ENCODE results near the gene HCFC1. TPM values are rescaled to one million over a fixed set of nuclear protein-coding genes. Genes with fewer than 3 reads are reported as not detected.

Gene HCFC1
- total and polyA plus RNA-seq, 7 experiments from 2014 or later = 6.6 to 106 (median 52.9) TPM

DNA sequence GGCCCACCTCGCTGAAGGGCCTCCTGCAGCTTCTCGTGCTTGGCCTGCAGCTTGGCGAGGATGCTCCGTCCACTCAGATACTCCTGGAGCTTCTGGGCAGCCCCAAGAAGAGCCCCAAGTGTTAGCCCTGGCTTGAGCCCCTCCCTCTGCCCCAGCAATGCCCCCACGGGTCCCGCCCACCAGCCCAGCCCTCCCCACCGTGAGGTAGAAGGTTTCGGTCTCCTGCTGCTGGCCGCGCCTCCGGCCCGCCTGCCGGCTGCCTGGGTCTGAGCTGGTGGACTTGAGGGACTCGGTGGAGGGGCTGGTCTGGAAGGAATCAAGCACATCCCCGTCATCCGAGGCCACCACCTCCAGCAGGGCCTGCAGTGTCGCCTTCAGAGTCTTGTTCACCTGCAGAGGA, 58.4 kb downstream of the HCFC1 start:
- Mint-ChIP-seq H3K27ac (no peak overlapping the region), H3K4me3 (no peak overlapping the region), H3K4me1 (peaks cover 0 to 31% (median 12%) of the 10 kb centered on the region in 7 donors), H3K9me3 (no peaks in the 10 kb centered on the region), H3K36me3 (peaks cover 0 to 20% (median 5%) of the 10 kb centered on the region in 5 donors), H3K27me3 (no peaks in the 10 kb centered on the region)
- H3K9me3 ChIP-seq (ENCODE audit: control insufficient read depth in 2 of 3, low read length in 3 of 3) = no peaks in the 10 kb centered on the region
- intact Hi-C loops (cut with micrococcal nuclease) = no loop called here
- DNase-seq (no peak), ATAC-seq (no peak)
- CTCF ChIA-PET = interaction anchor here (1.1 kb wide), 1 partner anchor 12 kb away, joined by 3 read pairs; no protein-coding TSS in a partner anchor
- H3K27ac ChIP-seq (ENCODE audit: low read depth, low read length) = no peak overlapping the region
- no peaks in the 10 kb centered on the region for H3K27me3 ChIP-seq (ENCODE audit: control insufficient read depth in 2 of 2, insufficient read depth in 2 of 2, low read length in 2 of 2)
- POLR2A ChIA-PET = interaction anchor here (10.4 kb wide), 1 partner anchor 11 kb away, joined by 111 read pairs; the partner anchor contains the start of gene ARHGAP4
- no peak overlapping the region for H3K4me3 ChIP-seq (ENCODE audit: low read length)
- H3K36me3 ChIP-seq (ENCODE audit: control insufficient read depth in 2 of 3, insufficient read depth in 3 of 3, low read length in 3 of 3) = peaks cover 0 to 68% (median 0%) of the 10 kb centered on the region in 3 experiments
- H3K4me1 ChIP-seq (ENCODE audit: control insufficient read depth in 2 of 2, insufficient read depth in 2 of 2, low read length in 2 of 2) = peaks cover 0 to 8% of the 10 kb centered on the region in 2 donors

DNA sequence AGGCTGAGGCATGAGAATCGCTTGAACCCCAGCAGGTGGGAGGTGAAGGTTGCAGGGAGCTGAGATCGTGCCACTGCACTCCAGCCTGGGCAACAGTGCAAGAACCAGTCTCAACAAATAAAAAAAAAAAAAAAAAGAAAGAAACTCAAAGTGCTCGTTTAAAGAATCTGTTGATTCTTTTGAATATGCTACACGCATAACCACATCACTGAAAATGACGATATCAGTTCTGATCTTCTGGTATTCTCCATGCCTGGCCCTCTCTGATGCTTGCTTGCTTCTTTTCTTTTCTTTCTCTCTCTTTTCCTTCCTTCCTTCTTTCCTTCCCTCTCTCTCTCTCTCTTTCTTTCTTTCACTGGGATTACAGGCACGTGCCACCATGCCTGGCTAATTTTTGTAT, 59.8 kb downstream of the HCFC1 start:
- Mint-ChIP-seq H3K36me3 (peaks cover 0 to 19% (median 5%) of the 10 kb centered on the region in 5 donors), H3K9me3 (no peaks in the 10 kb centered on the region), H3K4me1 (peaks cover 0 to 26% (median 12%) of the 10 kb centered on the region in 7 donors), H3K27ac (peak overlapping the region; percentile 18 to 90 (median 81)), H3K27me3 (no peaks in the 10 kb centered on the region), H3K4me3 (peak overlapping the region in 5 of 10 donors; percentile 42 to 64 (median 56))
- peak; percentile 63 for ATAC-seq
- no peak overlapping the region for H3K4me3 ChIP-seq (ENCODE audit: low read length)
- intact Hi-C loops (cut with micrococcal nuclease) = no loop called here
- peak in 4 of 9 donors; percentile 32 to 59 (median 44) for DNase-seq
- ChIA-PET CTCF (interaction anchor here (1.4 kb wide), 1 partner anchor 13 kb away, joined by 4 read pairs; the partner anchor contains the start of gene ARHGAP4), POLR2A (interaction anchor here (1.0 to 10.4 kb wide), 2 partner anchors 13 to 33 kb away, joined by 3 to 111 read pairs; partner anchors contain the start of gene ARHGAP4)
- no peaks in the 10 kb centered on the region for H3K9me3 ChIP-seq (ENCODE audit: control insufficient read depth in 2 of 3, low read length in 3 of 3)
- peaks cover 0 to 58% (median 0%) of the 10 kb centered on the region in 3 experiments for H3K36me3 ChIP-seq (ENCODE audit: control insufficient read depth in 2 of 3, insufficient read depth in 3 of 3, low read length in 3 of 3)
- H3K27ac ChIP-seq (ENCODE audit: low read depth, low read length) = peak overlapping the region; percentile 57
- peaks cover 0 to 8% of the 10 kb centered on the region in 2 donors for H3K4me1 ChIP-seq (ENCODE audit: control insufficient read depth in 2 of 2, insufficient read depth in 2 of 2, low read length in 2 of 2)
- no peaks in the 10 kb centered on the region for H3K27me3 ChIP-seq (ENCODE audit: control insufficient read depth in 2 of 2, insufficient read depth in 2 of 2, low read length in 2 of 2)

DNA sequence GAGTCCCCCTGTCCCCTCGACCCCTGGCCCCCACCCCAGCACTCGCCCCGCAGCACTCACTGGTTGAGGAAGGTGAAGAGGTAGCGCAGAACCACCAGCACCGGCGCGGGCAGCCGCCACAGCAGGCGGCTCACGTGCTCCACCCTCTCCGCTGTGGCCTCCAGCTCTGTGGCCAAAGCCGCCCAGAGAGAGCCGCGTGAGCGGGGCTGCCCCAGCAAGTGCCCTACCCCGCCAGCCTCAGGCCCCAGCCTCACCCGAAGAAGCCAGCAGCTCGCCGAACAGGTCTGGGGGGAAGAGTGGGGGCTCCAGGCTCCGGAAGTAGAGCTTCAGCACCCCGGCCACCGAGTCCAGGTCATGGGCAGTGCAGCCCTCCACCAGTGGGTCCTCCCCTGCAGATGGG, 61.2 kb downstream of the HCFC1 start:
- Mint-ChIP-seq H3K4me3 (peak overlapping the region in 1 of 10 donors; percentile 37), H3K36me3 (peaks cover 0 to 8% (median 4%) of the 10 kb centered on the region in 5 donors), H3K4me1 (peaks cover 0 to 16% (median 7%) of the 10 kb centered on the region in 7 donors), H3K9me3 (no peaks in the 10 kb centered on the region), H3K27me3 (no peaks in the 10 kb centered on the region), H3K27ac (no peak overlapping the region)
- DNase-seq (no peak), ATAC-seq (no peak)
- intact Hi-C loops (cut with micrococcal nuclease) = no loop called here
- H3K27me3 ChIP-seq (ENCODE audit: control insufficient read depth in 2 of 2, insufficient read depth in 2 of 2, low read length in 2 of 2) = no peaks in the 10 kb centered on the region
- POLR2A ChIA-PET = interaction anchor here (10.4 kb wide), 1 partner anchor 14 kb away, joined by 111 read pairs; the partner anchor contains the start of gene ARHGAP4
- no peak overlapping the region for H3K27ac ChIP-seq (ENCODE audit: low read depth, low read length)
- H3K4me3 ChIP-seq (ENCODE audit: low read length) = no peak overlapping the region
- no peaks in the 10 kb centered on the region for H3K9me3 ChIP-seq (ENCODE audit: control insufficient read depth in 2 of 3, low read length in 3 of 3)
- CTCF ChIA-PET = interaction anchor here (0.7 to 1.4 kb wide), 2 partner anchors 15 to 26 kb away, joined by 3 to 4 read pairs; partner anchors contain the start of gene ARHGAP4
- peaks cover 0 to 47% (median 0%) of the 10 kb centered on the region in 3 experiments for H3K36me3 ChIP-seq (ENCODE audit: control insufficient read depth in 2 of 3, insufficient read depth in 3 of 3, low read length in 3 of 3)
- peaks cover 5 to 8% of the 10 kb centered on the region in 2 donors for H3K4me1 ChIP-seq (ENCODE audit: control insufficient read depth in 2 of 2, insufficient read depth in 2 of 2, low read length in 2 of 2)

DNA sequence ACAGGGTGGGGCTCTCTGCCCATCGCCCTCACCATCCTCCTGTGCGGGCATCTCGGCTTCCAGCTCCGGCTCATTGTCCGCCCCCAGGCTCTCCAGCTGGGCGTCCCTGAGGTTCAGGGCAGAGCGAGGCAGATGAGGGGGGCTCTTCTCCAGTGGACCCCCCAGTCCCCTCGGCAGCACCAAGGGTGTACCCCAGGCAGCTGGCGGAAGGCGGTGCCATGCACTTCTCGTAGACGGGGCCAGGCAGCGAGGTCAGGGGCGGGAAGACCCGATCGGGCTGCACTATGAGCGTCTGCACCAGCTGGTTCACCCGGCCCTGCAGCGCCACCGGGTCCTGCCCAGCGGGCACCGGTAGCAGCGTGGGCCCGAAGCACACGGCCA, 61.6 kb downstream of the HCFC1 start:
- intact Hi-C loops (cut with micrococcal nuclease) = loop anchor here in 1 of 2 donors (5.0 kb wide), 1 partner anchor 37 kb away; no protein-coding TSS in a partner anchor
- Mint-ChIP-seq H3K27ac (peak overlapping the region in 2 of 9 donors; percentile 38 to 68), H3K4me3 (peak overlapping the region in 1 of 10 donors; percentile 37), H3K4me1 (peaks cover 0 to 17% (median 8%) of the 10 kb centered on the region in 7 donors), H3K27me3 (no peaks in the 10 kb centered on the region), H3K9me3 (no peaks in the 10 kb centered on the region), H3K36me3 (peaks cover 0 to 8% (median 4%) of the 10 kb centered on the region in 5 donors)
- Histone ChIP-seq H3K27me3 (ENCODE audit: control insufficient read depth in 2 of 2, insufficient read depth in 2 of 2, low read length in 2 of 2) (no peaks in the 10 kb centered on the region), H3K4me3 (ENCODE audit: low read length) (no peak overlapping the region), H3K9me3 (ENCODE audit: control insufficient read depth in 2 of 3, low read length in 3 of 3) (no peaks in the 10 kb centered on the region), H3K36me3 (ENCODE audit: control insufficient read depth in 2 of 3, insufficient read depth in 3 of 3, low read length in 3 of 3) (peaks cover 0 to 47% (median 0%) of the 10 kb centered on the region in 3 experiments), H3K4me1 (ENCODE audit: control insufficient read depth in 2 of 2, insufficient read depth in 2 of 2, low read length in 2 of 2) (peaks cover 8 to 10% of the 10 kb centered on the region in 2 donors), H3K27ac (ENCODE audit: low read depth, low read length) (no peak overlapping the region)
- ChIA-PET POLR2A (interaction anchor here (10.4 kb wide), 1 partner anchor 15 kb away, joined by 111 read pairs; the partner anchor contains the start of gene ARHGAP4), CTCF (interaction anchor here (1.0 kb wide), 1 partner anchor 17 kb away, joined by 3 read pairs; no protein-coding TSS in a partner anchor)
- ATAC-seq (no peak), DNase-seq (no peak)

DNA sequence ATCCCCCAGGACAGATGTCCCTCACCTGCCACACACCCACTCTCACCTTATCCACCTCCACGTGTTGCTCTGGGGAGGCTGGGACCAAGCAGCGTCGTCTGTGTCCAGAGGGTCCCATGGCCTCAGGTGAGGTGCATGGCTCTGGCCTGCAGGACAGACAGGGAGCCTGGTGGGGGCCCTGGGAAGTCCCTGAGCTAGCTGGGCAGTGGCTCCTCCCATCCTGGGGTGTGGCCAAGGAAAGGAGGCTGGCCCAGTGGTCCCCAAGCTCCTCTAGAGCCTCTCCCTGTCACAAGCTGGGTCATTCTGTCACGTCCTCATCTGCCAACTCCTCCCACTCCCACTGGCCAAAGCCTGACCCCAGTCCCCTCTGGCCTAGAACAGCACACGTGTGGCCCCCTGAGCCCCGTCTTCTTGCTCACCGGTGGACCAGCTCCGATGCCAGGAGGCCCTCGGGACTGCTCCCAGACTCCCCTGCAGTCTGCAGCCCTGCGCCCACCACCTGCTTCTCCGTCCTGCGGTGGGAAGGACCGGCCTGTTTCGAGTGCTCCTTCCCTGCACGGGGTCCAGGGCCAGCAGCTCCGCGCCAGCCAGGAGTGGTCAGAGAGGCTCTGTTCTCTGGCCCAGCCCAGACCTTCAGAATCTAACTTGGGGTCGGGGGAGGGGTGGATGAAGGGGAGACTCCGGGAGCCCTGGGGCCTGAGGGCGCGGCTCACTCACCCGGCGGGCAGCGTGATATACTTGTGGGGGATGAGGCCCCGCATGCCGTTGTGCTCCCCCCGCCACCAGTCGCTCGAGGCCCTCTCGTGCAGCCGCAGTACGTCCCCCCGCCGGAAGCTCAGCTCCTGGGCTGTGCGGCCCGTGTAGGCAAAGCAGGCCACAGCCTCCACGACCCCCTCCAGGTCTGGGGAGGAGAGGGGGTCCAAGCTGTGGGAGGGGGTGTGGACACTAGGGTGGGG, 62.3 kb downstream of the HCFC1 start:
- Mint-ChIP-seq H3K9me3 (no peaks in the 10 kb centered on the region), H3K27ac (peak overlapping the region in 1 of 9 donors; percentile 17), H3K36me3 (peaks cover 0 to 8% (median 4%) of the 10 kb centered on the region in 5 donors), H3K27me3 (no peaks in the 10 kb centered on the region), H3K4me3 (no peak overlapping the region), H3K4me1 (peaks cover 0 to 21% (median 11%) of the 10 kb centered on the region in 7 donors)
- H3K4me1 ChIP-seq (ENCODE audit: control insufficient read depth in 2 of 2, insufficient read depth in 2 of 2, low read length in 2 of 2) = peaks cover 11 to 12% of the 10 kb centered on the region in 2 donors
- ChIA-PET CTCF (interaction anchor here (1.0 kb wide), 1 partner anchor 18 kb away, joined by 3 read pairs; no protein-coding TSS in a partner anchor), POLR2A (interaction anchor here (10.4 kb wide), 1 partner anchor 15 kb away, joined by 111 read pairs; the partner anchor contains the start of gene ARHGAP4)
- no peaks in the 10 kb centered on the region for H3K27me3 ChIP-seq (ENCODE audit: control insufficient read depth in 2 of 2, insufficient read depth in 2 of 2, low read length in 2 of 2)
- ATAC-seq (no peak), DNase-seq (no peak)
- peaks cover 0 to 47% (median 0%) of the 10 kb centered on the region in 3 experiments for H3K36me3 ChIP-seq (ENCODE audit: control insufficient read depth in 2 of 3, insufficient read depth in 3 of 3, low read length in 3 of 3)
- no peaks in the 10 kb centered on the region for H3K9me3 ChIP-seq (ENCODE audit: control insufficient read depth in 2 of 3, low read length in 3 of 3)
- peak overlapping the region; percentile 35 for H3K27ac ChIP-seq (ENCODE audit: low read depth, low read length)
- intact Hi-C loops (cut with micrococcal nuclease) = loop anchor here in 1 of 2 donors (5.0 kb wide), 1 partner anchor 38 kb away; no protein-coding TSS in a partner anchor
- no peak overlapping the region for H3K4me3 ChIP-seq (ENCODE audit: low read length)

Data from naive thymus-derived CD4-positive, alpha-beta T cell (primary cell).